Stomach (tissue), 9 donors: ENCODE measurements around the gene TTC13. TPM values are rescaled to one million over a fixed set of nuclear protein-coding genes. Genes with fewer than 3 reads are reported as not detected.

Experiments used
- DNase-seq, 2 donors: peaks; one replicate each; pipeline versions ENCODE4 v3.0.0 to v3.0.0-alpha.2; 2013 to 2019
- H3K27ac ChIP-seq, 5 donors: fragments of 200-600 bp in 4 of 5; sonication (generic) in 4 of 5; one replicate each; pipeline ENCODE4 v1.5.1; 2013 to 2019; ENCODE audit warnings: mild to moderate bottlenecking in 1 of 5, moderate library complexity in 1 of 5
- H3K27me3 ChIP-seq, 3 donors: fragments of 200-600 bp; sonication (generic); one replicate each; pipeline ENCODE4 v1.5.1; 2017 to 2019; ENCODE audit warnings: mixed run types in 1 of 3
- H3K36me3 ChIP-seq, 4 donors: fragments of 200-600 bp; sonication (generic); 1 replicate in 3 of 4; 2 replicates in 1 of 4; pipeline ENCODE4 v1.5.1; 2016 to 2019
- H3K4me1 ChIP-seq, 4 donors: fragments of 200-600 bp; sonication (generic); one replicate each; pipeline ENCODE4 v1.5.1; 2016 to 2019
- H3K4me3 ChIP-seq, 4 donors: fragments of 200-600 bp; sonication (generic) in 3 of 4; one replicate each; pipeline ENCODE4 v1.5.1; 2016 to 2019; ENCODE audit warnings: mild to moderate bottlenecking in 1 of 4
- H3K9me3 ChIP-seq, 4 donors: fragments of 200-600 bp; sonication (generic); one replicate each; pipeline ENCODE4 v1.5.1; 2016 to 2019
- EP300 ChIP-seq: sonication (generic); formaldehyde crosslinking; IDR thresholded peaks from one replicate; pipeline ENCODE4 v1.6.1; 2017; ENCODE audit warnings: antibody characterized with exemption
- POLR2A ChIP-seq, 4 donors: fragments of 450-650 bp; IDR thresholded peaks; one replicate each; pipeline ENCODE4 v1.6.1; 2016; ENCODE audit warnings: antibody characterized with exemption in 4 of 4, control low read depth in 2 of 4, mild to moderate bottlenecking in 1 of 4, moderate library complexity in 1 of 4
- POLR2AphosphoS5 ChIP-seq, 3 donors: sonication (generic); formaldehyde crosslinking; IDR thresholded peaks; one replicate each; pipeline ENCODE4 v1.6.1; 2016; ENCODE audit warnings: antibody characterized with exemption in 3 of 3
- WGBS, 5 donors: extraction: QIAGEN DNeasy Blood & Tissue Kit in 3 of 5; methylation state at CpG; one replicate each; pipeline versions ENCODE4 v1.1.5 to v1.1.7; 2013 to 2018; 5-methylcytosine and 5-hydroxymethylcytosine counted together
- intact Hi-C: fragments of 100-400 bp; cut with DNase I; formaldehyde crosslinking; loops from one replicate; pipeline ENCODE4 v1.15.1; 2023; ENCODE audit warnings: low total_unique reads
- polyA plus RNA-seq, 3 donors: library from polyadenylated mRNA; stranded (reverse); fragments of 200-250 nt; gene quantifications; one replicate each; pipeline ENCODE4 v1.2.3, GENCODE V29; 2013
- total RNA-seq, 5 donors: library from RNA; depleted of rRNA; stranded (reverse); fragments of >200 nt; gene quantifications; one replicate each; pipeline versions ENCODE4 v1.1.0 to v1.2.3, GENCODE V29; 2014 to 2016
- TF ChIP-seq, protein P1 (sequence below), 7 experiments: fragments of 450-650 bp in 4 of 7; fragments of 200-600 bp in 3 of 7; sonication (generic) in 3 of 7; IDR thresholded peaks; one replicate each; pipeline ENCODE4 v1.5.1; 2016 to 2019; ENCODE audit warnings: antibody characterized with exemption in 7 of 7, control low read depth in 2 of 7, mild to moderate bottlenecking in 1 of 7
- donor health status: healthy with polysubstance abuse.
- donor health status: Bipolar disorder and iron deficiency.
- donor health status: healthy.

Gene TTC13
- total and polyA plus RNA-seq, 8 donors, result 2.1 to 117 (median 35.4) TPM

DNA sequence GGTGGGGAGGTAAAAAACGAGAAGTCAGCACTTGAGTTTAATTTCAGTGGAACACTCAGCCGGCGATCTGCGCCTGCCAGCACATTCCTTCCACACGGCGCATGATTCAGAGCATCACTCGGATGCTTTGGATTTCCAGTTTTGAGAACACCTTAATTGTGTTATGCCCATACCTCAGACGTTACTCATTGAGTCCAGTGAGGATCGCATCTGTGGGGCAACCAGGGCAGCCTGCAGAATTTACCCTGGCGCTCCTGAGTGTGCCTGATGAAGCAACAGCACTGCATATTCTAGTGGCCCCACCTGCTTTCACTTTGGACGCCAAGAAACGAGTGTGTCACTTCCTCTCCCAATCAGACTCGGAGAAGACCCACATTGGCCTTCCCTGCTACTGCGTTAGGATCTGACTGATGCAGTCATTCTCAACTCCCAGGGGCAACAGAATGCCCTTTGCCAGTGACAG, 41.5 kb upstream of the TTC13 start:
- Histone ChIP-seq H3K36me3 (peaks cover 0 to 15% (median 14%) of the 10 kb centered on the region in 4 donors), H3K9me3 (no peaks in the 10 kb centered on the region), H3K4me1 (peaks cover 0 to 12% (median 0%) of the 10 kb centered on the region in 4 donors), H3K27me3 (no peaks in the 10 kb centered on the region), H3K27ac (peak overlapping the region; percentile 59 to 79 (median 64)), H3K4me3 (peak overlapping the region in 1 of 4 donors; percentile 9)
- WGBS, 5 donors, result 73 to 76% (median 74%) methylated on average over 14 of the region's 14 CpGs
- no peak for DNase-seq
- TF ChIP-seq POLR2AphosphoS5 (IDR thresholded peaks at IDR 0.05) (no peak), POLR2A (IDR thresholded peaks at IDR 0.05) (no peak)
- TF ChIP-seq, protein P1, sequence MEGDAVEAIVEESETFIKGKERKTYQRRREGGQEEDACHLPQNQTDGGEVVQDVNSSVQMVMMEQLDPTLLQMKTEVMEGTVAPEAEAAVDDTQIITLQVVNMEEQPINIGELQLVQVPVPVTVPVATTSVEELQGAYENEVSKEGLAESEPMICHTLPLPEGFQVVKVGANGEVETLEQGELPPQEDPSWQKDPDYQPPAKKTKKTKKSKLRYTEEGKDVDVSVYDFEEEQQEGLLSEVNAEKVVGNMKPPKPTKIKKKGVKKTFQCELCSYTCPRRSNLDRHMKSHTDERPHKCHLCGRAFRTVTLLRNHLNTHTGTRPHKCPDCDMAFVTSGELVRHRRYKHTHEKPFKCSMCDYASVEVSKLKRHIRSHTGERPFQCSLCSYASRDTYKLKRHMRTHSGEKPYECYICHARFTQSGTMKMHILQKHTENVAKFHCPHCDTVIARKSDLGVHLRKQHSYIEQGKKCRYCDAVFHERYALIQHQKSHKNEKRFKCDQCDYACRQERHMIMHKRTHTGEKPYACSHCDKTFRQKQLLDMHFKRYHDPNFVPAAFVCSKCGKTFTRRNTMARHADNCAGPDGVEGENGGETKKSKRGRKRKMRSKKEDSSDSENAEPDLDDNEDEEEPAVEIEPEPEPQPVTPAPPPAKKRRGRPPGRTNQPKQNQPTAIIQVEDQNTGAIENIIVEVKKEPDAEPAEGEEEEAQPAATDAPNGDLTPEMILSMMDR (IDR thresholded peaks at IDR 0.05), result no peak
- intact Hi-C loops, result no loop called here

- peaks cover 0 to 12% (median 0%) of the 10 kb centered on the region in 4 donors for H3K4me1 ChIP-seq
- no peak for DNase-seq
- 80 to 94% (median 90%) methylated on average over 14 of the region's 14 CpGs for WGBS, 5 donors
- H3K27ac ChIP-seq, result peak overlapping the region in 4 of 5 donors; percentile 59 to 79 (median 64)
- TF ChIP-seq, protein P1 (IDR thresholded peaks at IDR 0.05), result no peak
- TF ChIP-seq POLR2A (IDR thresholded peaks at IDR 0.05) (no peak), EP300 (no peak), POLR2AphosphoS5 (IDR thresholded peaks at IDR 0.05) (no peak)
- intact Hi-C loops, result no loop called here
- peaks cover 0 to 15% (median 14%) of the 10 kb centered on the region in 4 donors for H3K36me3 ChIP-seq
- peak overlapping the region in 1 of 4 donors; percentile 9 for H3K4me3 ChIP-seq
- no peaks in the 10 kb centered on the region for H3K9me3 ChIP-seq
- H3K27me3 ChIP-seq, result no peaks in the 10 kb centered on the region
Observed at GRCh38 chr1:231019711-231020110, 41.0 kb upstream of the TTC13 start.

- no peak overlapping the region for H3K27ac ChIP-seq
- no peak for DNase-seq
- peaks cover 0 to 12% (median 0%) of the 10 kb centered on the region in 4 donors for H3K4me1 ChIP-seq
- no peaks in the 10 kb centered on the region for H3K9me3 ChIP-seq
- H3K27me3 ChIP-seq, result no peaks in the 10 kb centered on the region
- H3K4me3 ChIP-seq, result no peak overlapping the region
- peaks cover 0 to 15% (median 14%) of the 10 kb centered on the region in 4 donors for H3K36me3 ChIP-seq
- TF ChIP-seq POLR2A (IDR thresholded peaks at IDR 0.05) (no peak), EP300 (no peak), POLR2AphosphoS5 (IDR thresholded peaks at IDR 0.05) (no peak)
- TF ChIP-seq, protein P1 (IDR thresholded peaks at IDR 0.05), result no peak
- intact Hi-C loops, result no loop called here
- 79 to 97% (median 91%) methylated on average over 5 of the region's 5 CpGs for WGBS, 5 donors
Observed at GRCh38 chr1:231016966-231017365, 38.3 kb upstream of the TTC13 start.

DNA sequence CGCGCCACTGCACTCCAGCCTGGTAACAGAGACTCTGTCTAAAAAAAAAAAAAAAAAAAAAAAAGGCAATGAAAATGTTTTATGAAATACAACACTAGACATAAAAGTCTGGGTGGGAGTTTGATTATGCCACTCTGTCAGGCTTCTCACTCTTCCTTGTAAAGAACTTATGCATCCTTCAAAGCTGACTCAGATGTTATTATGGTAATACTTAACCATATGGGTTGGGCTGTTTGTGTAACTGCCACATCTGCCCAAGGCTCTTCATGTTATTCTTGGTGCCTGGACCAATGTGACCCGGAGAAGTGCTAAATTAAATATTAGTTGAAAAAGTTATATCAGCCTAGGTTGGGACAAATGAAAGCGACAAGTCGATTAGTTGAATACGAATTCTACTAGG, 37.6 kb upstream of the TTC13 start:
- Histone ChIP-seq H3K36me3 (peaks cover 0 to 15% (median 14%) of the 10 kb centered on the region in 4 donors), H3K4me1 (peaks cover 0 to 6% (median 0%) of the 10 kb centered on the region in 4 donors), H3K9me3 (no peaks in the 10 kb centered on the region), H3K4me3 (no peak overlapping the region), H3K27me3 (no peaks in the 10 kb centered on the region), H3K27ac (no peak overlapping the region)
- DNase-seq, result no peak
- WGBS, 5 donors, result 92 to 95% (median 94%) methylated on average over 6 of the region's 6 CpGs
- TF ChIP-seq POLR2A (IDR thresholded peaks at IDR 0.05) (no peak), POLR2AphosphoS5 (IDR thresholded peaks at IDR 0.05) (no peak), EP300 (no peak)
- TF ChIP-seq, protein P1 (IDR thresholded peaks at IDR 0.05), result no peak
- intact Hi-C loops, result no loop called here
